Measurements from ENCODE around the gene CSNK1G3. TPM values are rescaled to one million over a fixed set of nuclear protein-coding genes. Genes with fewer than 3 reads are reported as not detected.

CSNK1G3 gene
- total and polyA plus RNA-seq, 2 experiments from 2014 or later = 19.6 to 65.1 TPM

DNA sequence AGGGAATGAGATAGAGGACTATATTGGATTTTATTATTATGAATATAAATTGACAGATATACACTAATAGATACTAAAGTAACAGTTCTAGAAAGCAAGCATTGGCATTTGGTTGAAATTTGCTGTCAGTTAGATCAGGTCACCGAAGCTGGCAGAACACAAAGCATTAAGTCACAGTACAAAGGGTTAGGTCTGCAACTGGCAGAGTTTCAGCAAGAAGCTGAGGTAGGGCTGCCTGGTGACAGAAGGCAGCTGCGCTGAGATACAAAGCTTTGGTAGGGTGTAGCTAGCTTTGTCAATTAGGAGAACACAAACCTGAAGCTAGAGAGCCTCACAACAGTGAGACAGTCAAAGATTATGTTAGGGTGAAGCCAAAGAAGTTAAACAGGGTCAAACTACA, 6.3 kb upstream of the CSNK1G3 start:
- Mint-ChIP-seq H3K27ac (no peak overlapping the region), H3K9me3 (no peaks in the 10 kb centered on the region), H3K27me3 (ENCODE audit: insufficient read depth, low read depth, poor library complexity) (no peaks in the 10 kb centered on the region), H3K4me1 (peaks cover 9% of the 10 kb centered on the region; the same call in 2 of the 3 replicates), H3K36me3 (ENCODE audit: low read depth) (no peaks in the 10 kb centered on the region), H3K4me3 (no peak overlapping the region)
- Histone ChIP-seq H4K20me1 (replicated peaks; ENCODE audit: insufficient read depth) (no peaks in the 10 kb centered on the region), H2AFZ (0 out of 2 replicates have a peak overlapping the region, but pooled peaks have one; percentile 23), H3K27ac (ENCODE audit: low read depth) (no peak overlapping the region), H3K9me2 (ENCODE audit: insufficient read depth) (no peaks in the 10 kb centered on the region; the same call in 1 of the 2 replicates), H3K79me2 (replicated peaks; ENCODE audit: insufficient read depth) (no peaks in the 10 kb centered on the region), H3K4me3 (no peak overlapping the region), H3F3A (replicated peaks; ENCODE audit: low read depth) (no peaks in the 10 kb centered on the region), H3K4me1 (ENCODE audit: insufficient read depth) (0 out of 2 replicates have a peak, but pooled peaks cover 8% of the 10 kb centered on the region), H3K4me2 (no peak overlapping the region), H3K36me3 (ENCODE audit: insufficient read depth) (no peaks in the 10 kb centered on the region), H3K27me3 (ENCODE audit: insufficient read depth) (no peaks in the 10 kb centered on the region)
- ATAC-seq = no peak
- DNase-seq (ENCODE audit: low spot score) = no peak
- TF ChIP-seq EZH2 (IDR thresholded peaks at IDR 0.05; ENCODE audit: low read depth, unreplicated experiment) (no peak), STAT1 (IDR thresholded peaks at IDR 0.05; ENCODE audit: unreplicated experiment) (no peak), REST (IDR thresholded peaks at IDR 0.05; ENCODE audit: unreplicated experiment) (no peak), ETS1 (IDR thresholded peaks at IDR 0.05) (no peak), NANOG (IDR thresholded peaks at IDR 0.05; ENCODE audit: borderline replicate concordance) (no peak), ZNF114 (CRISPR knock-in tag; IDR thresholded peaks at IDR 0.05) (no peak), POLR2AphosphoS5 (IDR thresholded peaks at IDR 0.05; ENCODE audit: low read depth) (no peak), JUNB (IDR thresholded peaks at IDR 0.05; ENCODE audit: unreplicated experiment) (no peak)

GRCh38 chr5:123508441-123508840, 3.5 kb upstream of the CSNK1G3 start:
- Mint-ChIP-seq H3K27ac (no peak overlapping the region), H3K4me3 (no peak overlapping the region), H3K36me3 (ENCODE audit: low read depth) (no peaks in the 10 kb centered on the region), H3K9me3 (no peaks in the 10 kb centered on the region), H3K27me3 (ENCODE audit: insufficient read depth, low read depth, poor library complexity) (peaks cover 11% of the 10 kb centered on the region), H3K4me1 (peaks cover 13% of the 10 kb centered on the region)
- DNase-seq (ENCODE audit: low spot score) (no peak), ATAC-seq (no peak)
- Histone ChIP-seq H3K4me2 (no peak overlapping the region), H4K20me1 (replicated peaks; ENCODE audit: insufficient read depth) (no peaks in the 10 kb centered on the region), H3F3A (replicated peaks; ENCODE audit: low read depth) (no peaks in the 10 kb centered on the region), H3K27ac (ENCODE audit: low read depth) (no peak overlapping the region), H3K4me1 (ENCODE audit: insufficient read depth) (peaks cover 4% of the 10 kb centered on the region; the same call in 1 of the 2 replicates), H3K36me3 (ENCODE audit: insufficient read depth) (no peaks in the 10 kb centered on the region), H2AFZ (no peak overlapping the region), H3K27me3 (ENCODE audit: insufficient read depth) (no peaks in the 10 kb centered on the region), H3K9me2 (ENCODE audit: insufficient read depth) (no peaks in the 10 kb centered on the region; the same call in 1 of the 2 replicates), H3K4me3 (no peak overlapping the region), H3K79me2 (replicated peaks; ENCODE audit: insufficient read depth) (peaks cover 7% of the 10 kb centered on the region)
- TF ChIP-seq ETS1 (IDR thresholded peaks at IDR 0.05) (no peak), EZH2phosphoT487 (IDR thresholded peaks at IDR 0.05; ENCODE audit: unreplicated experiment) (no peak), REST (IDR thresholded peaks at IDR 0.05; ENCODE audit: unreplicated experiment) (no peak), ZNF331 (CRISPR knock-in tag; IDR thresholded peaks at IDR 0.05; ENCODE audit: low read depth) (no peak), NANOG (IDR thresholded peaks at IDR 0.05; ENCODE audit: borderline replicate concordance) (no peak), CTCF (conservative IDR thresholded peaks at IDR 0.05; ENCODE audit: low read depth in 2 of 2) (no peak), EZH2 (IDR thresholded peaks at IDR 0.05; ENCODE audit: low read depth, unreplicated experiment) (no peak)
